Measurements from ENCODE around the gene RSRP1. TPM values are rescaled to one million over a fixed set of nuclear protein-coding genes. Genes with fewer than 3 reads are reported as not detected.
A peak's percentile ranks its signal among the peaks of the same experiment; 100 is the strongest.

RSRP1 gene
- total and polyA plus RNA-seq, 2 of the 13 experiments (the other 11 are each of a cell fraction or from before 2014, with no cell fraction given): 43.9 to 52.8 TPM

- TF ChIP-seq FOXP4 (CRISPR knock-in tag; IDR thresholded peaks at IDR 0.05) (peak; percentile 41; the same call in 1 of the 2 replicates), ZNF550 (CRISPR knock-in tag; IDR thresholded peaks at IDR 0.05; ENCODE audit: borderline replicate concordance) (no peak), ZNF792 (CRISPR knock-in tag; IDR thresholded peaks at IDR 0.05) (0 out of 2 replicates have a peak, but pooled peaks have one; percentile 48), HDAC1 (CRISPR knock-in tag; IDR thresholded peaks at IDR 0.05) (peak; percentile 94), ZBTB49 (CRISPR knock-in tag; IDR thresholded peaks at IDR 0.05; ENCODE audit: borderline replicate concordance) (0 out of 2 replicates have a peak, but pooled peaks have one; percentile 42), ZNF737 (CRISPR knock-in tag; IDR thresholded peaks at IDR 0.05; ENCODE audit: borderline replicate concordance) (no peak), MEIS2 (CRISPR knock-in tag; IDR thresholded peaks at IDR 0.05) (no peak), KDM2A (CRISPR knock-in tag; IDR thresholded peaks at IDR 0.05; ENCODE audit: borderline replicate concordance, low read depth) (peak; percentile 76; the same call in 1 of the 2 replicates), SP5 (CRISPR knock-in tag; IDR thresholded peaks at IDR 0.05; ENCODE audit: borderline replicate concordance, low read depth) (0 out of 2 replicates have a peak, but pooled peaks have one; percentile 32), STAT6 (CRISPR knock-in tag; IDR thresholded peaks at IDR 0.05; ENCODE audit: borderline replicate concordance) (peak; percentile 53; the same call in 1 of the 2 replicates), DMAP1 (CRISPR knock-in tag; IDR thresholded peaks at IDR 0.05) (0 out of 2 replicates have a peak, but pooled peaks have one; percentile 80), ARHGAP35 (CRISPR knock-in tag; IDR thresholded peaks at IDR 0.05; ENCODE audit: borderline replicate concordance) (0 out of 2 replicates have a peak, but pooled peaks have one; percentile 54), HNF1B (CRISPR knock-in tag; IDR thresholded peaks at IDR 0.05) (peak; percentile 73), ZBTB38 (CRISPR knock-in tag; IDR thresholded peaks at IDR 0.05) (no peak), ONECUT2 (CRISPR knock-in tag; IDR thresholded peaks at IDR 0.05) (no peak), ZNF704 (CRISPR knock-in tag; IDR thresholded peaks at IDR 0.05; ENCODE audit: borderline replicate concordance) (peak; percentile 14; the same call in 1 of the 2 replicates), ZNF34 (CRISPR knock-in tag; IDR thresholded peaks at IDR 0.05; ENCODE audit: borderline replicate concordance) (no peak), GABPB1 (CRISPR knock-in tag; IDR thresholded peaks at IDR 0.05) (peak; percentile 94)
These were observed 15.0 kb downstream of the RSRP1 start, which contains the start of gene SYF2 (continued) for GRCh38 chr1:25232027-25232865.
